ENCODE data around the gene TNFAIP8. TPM values are rescaled to one million over a fixed set of nuclear protein-coding genes. Genes with fewer than 3 reads are reported as not detected.

Gene TNFAIP8
- total and polyA plus RNA-seq, 9 of the 15 experiments (the other 6 are each of a cell fraction or from before 2014, with no cell fraction given): 29.9 to 52.2 (median 44.8) TPM

GRCh38 chr5:119377066-119377465 lies 21.2 kb downstream of the TNFAIP8 start:
- Histone ChIP-seq H3K9me1 (ENCODE audit: control insufficient read depth, insufficient read depth, low read length) (no peaks in the 10 kb centered on the region), H3K4me2 (ENCODE audit: insufficient read depth, low read length) (no peak overlapping the region), H2AFZ (ENCODE audit: low read depth, low read length) (no peak overlapping the region), H3K9ac (ENCODE audit: insufficient read depth in 1 of 2, low read depth in 2 of 2, low read length in 2 of 2) (no peak overlapping the region), H3K79me2 (ENCODE audit: control insufficient read depth, insufficient read depth, low read length) (peaks cover 13% of the 10 kb centered on the region; the same call in 2 of the 3 replicates), H3K36me3 (ENCODE audit: control insufficient read depth, insufficient read depth, low read length) (peaks cover 2% of the 10 kb centered on the region; the same call in 1 of the 3 replicates), H4K20me1 (replicated peaks; ENCODE audit: control insufficient read depth, insufficient read depth, low read length) (no peaks in the 10 kb centered on the region), H3K4me1 (replicated peaks in 1 of 2; ENCODE audit: control insufficient read depth in 2 of 2, insufficient read depth in 2 of 2, low read length in 2 of 2) (peaks cover 4 to 18% of the 10 kb centered on the region in 2 experiments; a peak in 4 of 5 replicates), H3K9me3 (replicated peaks; ENCODE audit: control insufficient read depth, insufficient read depth, low read depth, low read length) (no peaks in the 10 kb centered on the region), H3K4me3 (no peak overlapping the region), H3K27ac (ENCODE audit: extremely low read depth, low read depth, low read length) (no peak overlapping the region), H3K27me3 (ENCODE audit: control insufficient read depth in 2 of 2, insufficient read depth in 2 of 2, low read length in 2 of 2) (no peaks in the 10 kb centered on the region)
- in situ Hi-C loops (cut with MboI): no loop called here
- 100% methylated on average over 1 of the region's 1 CpG for WGBS (ENCODE audit: insufficient coverage, low coverage, missing lambda C conversion rate)
- no TSS peak for BruUV-seq (replicated peaks)
- FAIRE-seq (no peak), ATAC-seq (no peak), DNase-seq (ENCODE audit: extremely low read depth in 1 of 4, low spot score in 3 of 4) (no peak)
- intact Hi-C loops (cut with micrococcal nuclease): no loop called here
- CTCF ChIA-PET (ENCODE audit: low intra/inter-chr PET ratio): no interaction called here
- POLR2A ChIA-PET: interaction anchor here (0.7 to 1.1 kb wide), 3 partner anchors 11 to 109 kb away, joined by 3 read pairs; no protein-coding TSS in a partner anchor
- TF ChIP-seq ZNF408 (CRISPR knock-in tag; IDR thresholded peaks at IDR 0.05; ENCODE audit: low read depth): no peak
- TF ChIP-seq CSDE1 (IDR thresholded peaks at IDR 0.05): no peak
- peak; percentile 88 for TF ChIP-seq ZNF121 (CRISPR knock-in tag; conservative IDR thresholded peaks at IDR 0.05)
- TF ChIP-seq ZNF551 (CRISPR knock-in tag; IDR thresholded peaks at IDR 0.05): no peak

GRCh38 chr5:119378075-119378700 lies 22.4 kb downstream of the TNFAIP8 start:
- ChIA-PET POLR2A (interaction anchor here (0.8 to 3.4 kb wide), 5 partner anchors 8 to 32 kb away, joined by 3 to 18 read pairs (median 4); no protein-coding TSS in a partner anchor), CTCF (ENCODE audit: low intra/inter-chr PET ratio) (no interaction called here)
- H3K79me2 ChIP-seq (ENCODE audit: control insufficient read depth, insufficient read depth, low read length): peaks cover 21% of the 10 kb centered on the region; the same call in 2 of the 3 replicates
- no peak overlapping the region for H2AFZ ChIP-seq (ENCODE audit: low read depth, low read length)
- H3K27ac ChIP-seq (ENCODE audit: extremely low read depth, low read depth, low read length): no peak overlapping the region
- no peaks in the 10 kb centered on the region for H3K9me1 ChIP-seq (ENCODE audit: control insufficient read depth, insufficient read depth, low read length)
- H4K20me1 ChIP-seq (replicated peaks; ENCODE audit: control insufficient read depth, insufficient read depth, low read length): no peaks in the 10 kb centered on the region
- peaks cover 4 to 20% of the 10 kb centered on the region in 2 experiments; a peak in 4 of 5 replicates for H3K4me1 ChIP-seq (replicated peaks in 1 of 2; ENCODE audit: control insufficient read depth in 2 of 2, insufficient read depth in 2 of 2, low read length in 2 of 2)
- in situ Hi-C loops (cut with MboI) (no loop called here), intact Hi-C loops (cut with micrococcal nuclease) (no loop called here)
- no peaks in the 10 kb centered on the region for H3K9me3 ChIP-seq (replicated peaks; ENCODE audit: control insufficient read depth, insufficient read depth, low read depth, low read length)
- DNase-seq (ENCODE audit: extremely low read depth in 1 of 4, low spot score in 3 of 4) (no peak), ATAC-seq (no peak), FAIRE-seq (no peak)
- no TSS peak for BruUV-seq (replicated peaks)
- no peaks in the 10 kb centered on the region for H3K27me3 ChIP-seq (ENCODE audit: control insufficient read depth in 2 of 2, insufficient read depth in 2 of 2, low read length in 2 of 2)
- 68% methylated on average over 3 of the region's 3 CpGs for WGBS (ENCODE audit: insufficient coverage, low coverage, missing lambda C conversion rate)
- H3K4me2 ChIP-seq (ENCODE audit: insufficient read depth, low read length): no peak overlapping the region
- H3K36me3 ChIP-seq (ENCODE audit: control insufficient read depth, insufficient read depth, low read length): peaks cover 2% of the 10 kb centered on the region; the same call in 1 of the 3 replicates
- H3K4me3 ChIP-seq: no peak overlapping the region
- H3K9ac ChIP-seq (ENCODE audit: insufficient read depth in 1 of 2, low read depth in 2 of 2, low read length in 2 of 2): no peak overlapping the region
- no peak for TF ChIP-seq PHF8 (IDR thresholded peaks at IDR 0.05; ENCODE audit: borderline replicate concordance, low read length)
- no peak for TF ChIP-seq TCF15 (CRISPR knock-in tag; IDR thresholded peaks at IDR 0.05)
- no peak for TF ChIP-seq SMARCA5 (IDR thresholded peaks at IDR 0.05)
- no peak for TF ChIP-seq DACH1 (IDR thresholded peaks at IDR 0.05; ENCODE audit: partially characterized antibody)
- no peak for TF ChIP-seq KLF13 (tag; IDR thresholded peaks at IDR 0.05; ENCODE audit: borderline replicate concordance, low read depth)
- TF ChIP-seq AFF1 (IDR thresholded peaks at IDR 0.05; ENCODE audit: low read depth in 1 of 2, partially characterized antibody in 2 of 2): no peak
- TF ChIP-seq ZFP36 (IDR thresholded peaks at IDR 0.05; ENCODE audit: low read depth, low read length, partially characterized antibody): no peak
